Esophagus muscularis mucosa (tissue), 4 donors: Measurements from ENCODE around the gene HBG2. TPM values are rescaled to one million over a fixed set of nuclear protein-coding genes. Genes with fewer than 3 reads are reported as not detected.

Experiments
- DNase-seq: peaks from one replicate; pipeline ENCODE4 v3.0.0-alpha.2; 2017; ENCODE audit errors: extremely low spot score
- H3K27ac ChIP-seq, 4 donors: fragments of 200-600 bp; sonication (generic); replicated peaks in 1 of 4; 1 replicate in 3 of 4; 2 replicates in 1 of 4; pipeline ENCODE4 v1.5.1; 2016 to 2019; ENCODE audit warnings: mild to moderate bottlenecking in 1 of 4
- H3K27me3 ChIP-seq, 4 donors: fragments of 200-600 bp; sonication (generic); one replicate each; pipeline versions ENCODE4 v1.5.1 to v1.6.0; 2016 to 2019
- H3K36me3 ChIP-seq, 4 donors: fragments of 200-600 bp; sonication (generic); one replicate each; pipeline ENCODE4 v1.5.1; 2016 to 2019
- H3K4me1 ChIP-seq, 4 donors: fragments of 200-600 bp; sonication (generic); one replicate each; pipeline ENCODE4 v1.5.1; 2016 to 2019
- H3K4me3 ChIP-seq, 4 donors: fragments of 200-600 bp; sonication (generic); 1 replicate in 2 of 4; 2 replicates in 2 of 4; pipeline ENCODE4 v1.5.1; 2016 to 2019; ENCODE audit warnings: mild to moderate bottlenecking in 4 of 4, moderate library complexity in 1 of 4
- H3K9me3 ChIP-seq, 4 donors: fragments of 200-600 bp; sonication (generic); 1 replicate in 3 of 4; 2 replicates in 1 of 4; pipeline ENCODE4 v1.5.1; 2016 to 2019
- EP300 ChIP-seq: sonication (generic); formaldehyde crosslinking; IDR thresholded peaks from one replicate; pipeline ENCODE4 v1.6.1; 2017; ENCODE audit warnings: antibody characterized with exemption
- POLR2A ChIP-seq: fragments of 450-650 bp; IDR thresholded peaks from one replicate; pipeline ENCODE4 v1.6.1; 2017; ENCODE audit warnings: antibody characterized with exemption, moderate library complexity, mild to moderate bottlenecking, low read depth
- POLR2AphosphoS5 ChIP-seq, 2 donors: sonication (generic); formaldehyde crosslinking; IDR thresholded peaks; one replicate each; pipeline ENCODE4 v1.6.1; 2017; ENCODE audit warnings: antibody characterized with exemption in 2 of 2
- WGBS: methylation state at CpG from one replicate; pipeline ENCODE4 v1.1.5; 2018; 5-methylcytosine and 5-hydroxymethylcytosine counted together
- intact Hi-C: fragments of 100-400 bp; cut with DNase I; formaldehyde crosslinking; loops from one replicate; pipeline ENCODE4 v1.15.1; 2023
- total RNA-seq, 4 donors: library from RNA; depleted of rRNA; stranded (reverse); fragments of >200 nt; gene quantifications; one replicate each; pipeline versions ENCODE4 v1.1.0 to v1.2.1, GENCODE V29; 2016
- TF ChIP-seq, protein P1 (sequence below), 3 experiments: fragments of 200-600 bp in 2 of 3; fragments of 450-650 bp in 1 of 3; sonication (generic) in 2 of 3; IDR thresholded peaks; one replicate each; pipeline ENCODE4 v1.5.1; 2017 to 2019; ENCODE audit warnings: antibody characterized with exemption in 3 of 3, mild to moderate bottlenecking in 2 of 3, moderate library complexity in 1 of 3

HBG2 gene
- total RNA-seq, 4 donors from 2014 or later, result not detected

DNA sequence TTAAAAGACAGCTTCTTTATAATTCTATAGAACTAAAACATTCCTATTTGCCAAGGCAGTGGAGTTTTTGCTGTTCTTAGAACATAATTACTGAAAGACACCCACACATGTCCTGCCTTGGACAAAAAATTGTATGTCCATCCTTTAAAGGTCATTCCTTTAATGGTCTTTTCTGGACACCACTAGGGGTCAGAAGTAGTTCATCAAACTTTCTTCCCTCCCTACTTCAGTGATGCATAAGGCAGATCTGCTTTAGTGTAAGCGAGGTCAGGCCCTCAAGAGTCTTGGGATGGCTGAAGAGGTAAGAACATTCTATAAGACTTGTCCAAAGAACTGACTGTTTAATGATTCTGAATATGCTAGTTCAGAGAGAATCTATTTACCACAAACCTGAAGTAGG, 49.8 kb downstream of the HBG2 start:
- intact Hi-C loops, result no loop called here

GRCh38 chr11:5203366-5203765, 51.2 kb downstream of the HBG2 start:
- TF ChIP-seq POLR2A (no peak), POLR2AphosphoS5 (IDR thresholded peaks at IDR 0.05) (no peak), EP300 (no peak)
- TF ChIP-seq, protein P1, sequence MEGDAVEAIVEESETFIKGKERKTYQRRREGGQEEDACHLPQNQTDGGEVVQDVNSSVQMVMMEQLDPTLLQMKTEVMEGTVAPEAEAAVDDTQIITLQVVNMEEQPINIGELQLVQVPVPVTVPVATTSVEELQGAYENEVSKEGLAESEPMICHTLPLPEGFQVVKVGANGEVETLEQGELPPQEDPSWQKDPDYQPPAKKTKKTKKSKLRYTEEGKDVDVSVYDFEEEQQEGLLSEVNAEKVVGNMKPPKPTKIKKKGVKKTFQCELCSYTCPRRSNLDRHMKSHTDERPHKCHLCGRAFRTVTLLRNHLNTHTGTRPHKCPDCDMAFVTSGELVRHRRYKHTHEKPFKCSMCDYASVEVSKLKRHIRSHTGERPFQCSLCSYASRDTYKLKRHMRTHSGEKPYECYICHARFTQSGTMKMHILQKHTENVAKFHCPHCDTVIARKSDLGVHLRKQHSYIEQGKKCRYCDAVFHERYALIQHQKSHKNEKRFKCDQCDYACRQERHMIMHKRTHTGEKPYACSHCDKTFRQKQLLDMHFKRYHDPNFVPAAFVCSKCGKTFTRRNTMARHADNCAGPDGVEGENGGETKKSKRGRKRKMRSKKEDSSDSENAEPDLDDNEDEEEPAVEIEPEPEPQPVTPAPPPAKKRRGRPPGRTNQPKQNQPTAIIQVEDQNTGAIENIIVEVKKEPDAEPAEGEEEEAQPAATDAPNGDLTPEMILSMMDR (IDR thresholded peaks at IDR 0.05), result no peak
- no peaks in the 10 kb centered on the region for H3K36me3 ChIP-seq
- no peak overlapping the region for H3K4me3 ChIP-seq
- no peaks in the 10 kb centered on the region for H3K4me1 ChIP-seq
- intact Hi-C loops, result no loop called here
- DNase-seq, result no peak
- no peaks in the 10 kb centered on the region for H3K9me3 ChIP-seq
- no peak overlapping the region for H3K27ac ChIP-seq
- 87% methylated on average over 2 of the region's 2 CpGs for WGBS
- H3K27me3 ChIP-seq, result no peaks in the 10 kb centered on the region

More for the DNA sequence above, 49.8 kb downstream of the HBG2 start:
- WGBS, result 25% methylated on average over 1 of the region's 1 CpG
- H3K4me1 ChIP-seq, result no peaks in the 10 kb centered on the region
- H3K9me3 ChIP-seq, result no peaks in the 10 kb centered on the region
- no peak overlapping the region for H3K4me3 ChIP-seq
- H3K36me3 ChIP-seq, result no peaks in the 10 kb centered on the region
- H3K27ac ChIP-seq, result no peak overlapping the region
- no peak for DNase-seq
- TF ChIP-seq EP300, result no peak
- TF ChIP-seq, protein P1 (IDR thresholded peaks at IDR 0.05), result peak in 2 of 3 experiments; percentile 20 to 34
- no peaks in the 10 kb centered on the region for H3K27me3 ChIP-seq

Other genes with a start within 250 kb of the HBG2 start
- not detected for gene OR52J3, start 208.3 kb downstream of the HBG2 start, total RNA-seq
- not detected for gene OR52E2, start 195.2 kb downstream of the HBG2 start, total RNA-seq
- not detected for gene OR52E1, start 185.2 kb downstream of the HBG2 start, total RNA-seq
- gene OR52A5, start 116.4 kb downstream of the HBG2 start, total RNA-seq, result not detected
- not detected for gene OR52A1, start 100.0 kb downstream of the HBG2 start, total RNA-seq
- gene OR51V1, start 54.1 kb downstream of the HBG2 start, total RNA-seq, result not detected
- gene HBB, start 27.7 kb downstream of the HBG2 start, total RNA-seq, result 1,000 to 10,000 TPM in 1 of 4 donors, 100 to 1,000 TPM in 1, 10 to 100 TPM in 1, 1 to 10 TPM in 1; 6.6 to 2,785 (median 163) TPM
- 1 to 10 TPM in 1 of 4 donors, not detected in 3; 4.3 TPM for gene HBD, start 20.3 kb downstream of the HBG2 start, total RNA-seq
- not detected for gene HBG1, start 4.9 kb downstream of the HBG2 start, total RNA-seq
- not detected for gene HBE1, start 15.2 kb upstream of the HBG2 start, total RNA-seq
- gene OR51B4, start 47.2 kb upstream of the HBG2 start, total RNA-seq, result not detected
- not detected for gene OR51B2, start 69.5 kb upstream of the HBG2 start, total RNA-seq
- gene OR51B5, start 88.7 kb upstream of the HBG2 start, total RNA-seq, result not detected
- gene OR51B6, start 96.7 kb upstream of the HBG2 start, total RNA-seq, result not detected
- gene OR51M1, start 129.0 kb upstream of the HBG2 start, total RNA-seq, result not detected
- gene OR51Q1, start 167.3 kb upstream of the HBG2 start, total RNA-seq, result not detected
- not detected for gene OR51I1, start 186.7 kb upstream of the HBG2 start, total RNA-seq
- not detected for gene OR51I2, start 194.5 kb upstream of the HBG2 start, total RNA-seq
- gene OR52D1, start 233.9 kb upstream of the HBG2 start, total RNA-seq, result not detected